WI38 (cell line): Measurements from ENCODE around the gene RET.

Experiments used
- H3K4me3 ChIP-seq: 2 replicates; pipeline ENCODE4 v1.5.1; 2011; ENCODE audit warnings: low read depth, mild to moderate bottlenecking, control low read depth, low read length
- TF ChIP-seq, protein P1 (sequence below): IDR thresholded peaks from 2 replicates; pipeline ENCODE4 v1.5.1; 2012; ENCODE audit warnings: low read depth, mild to moderate bottlenecking, control low read depth, low read length

Gene RET

DNA sequence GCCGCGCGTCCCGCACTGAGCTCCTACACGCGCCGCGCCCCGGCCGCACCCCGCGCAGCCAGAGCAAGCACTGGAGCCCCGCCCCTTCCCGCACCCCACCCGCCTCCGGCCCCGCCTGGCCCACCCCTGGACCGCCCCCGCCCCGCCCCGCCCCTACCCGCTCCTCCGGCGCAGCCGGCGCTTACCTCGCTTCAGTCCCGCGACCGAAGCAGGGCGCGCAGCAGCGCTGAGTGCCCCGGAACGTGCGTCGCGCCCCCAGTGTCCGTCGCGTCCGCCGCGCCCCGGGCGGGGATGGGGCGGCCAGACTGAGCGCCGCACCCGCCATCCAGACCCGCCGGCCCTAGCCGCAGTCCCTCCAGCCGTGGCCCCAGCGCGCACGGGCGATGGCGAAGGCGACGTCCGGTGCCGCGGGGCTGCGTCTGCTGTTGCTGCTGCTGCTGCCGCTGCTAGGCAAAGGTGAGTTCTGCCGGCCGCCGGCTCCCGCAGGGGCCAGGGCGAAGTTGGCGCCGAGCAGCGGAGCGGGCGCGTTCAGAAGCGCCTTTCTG is at the start of gene RET:
Gene RET, plus strand, starts transcription at position 194 of the 545 bp plus-strand sequence. Its CDS starts 190 bp downstream, at position 384.
- no peak within 1 kb of the TSS for H3K4me3 ChIP-seq
- TF ChIP-seq, protein P1, sequence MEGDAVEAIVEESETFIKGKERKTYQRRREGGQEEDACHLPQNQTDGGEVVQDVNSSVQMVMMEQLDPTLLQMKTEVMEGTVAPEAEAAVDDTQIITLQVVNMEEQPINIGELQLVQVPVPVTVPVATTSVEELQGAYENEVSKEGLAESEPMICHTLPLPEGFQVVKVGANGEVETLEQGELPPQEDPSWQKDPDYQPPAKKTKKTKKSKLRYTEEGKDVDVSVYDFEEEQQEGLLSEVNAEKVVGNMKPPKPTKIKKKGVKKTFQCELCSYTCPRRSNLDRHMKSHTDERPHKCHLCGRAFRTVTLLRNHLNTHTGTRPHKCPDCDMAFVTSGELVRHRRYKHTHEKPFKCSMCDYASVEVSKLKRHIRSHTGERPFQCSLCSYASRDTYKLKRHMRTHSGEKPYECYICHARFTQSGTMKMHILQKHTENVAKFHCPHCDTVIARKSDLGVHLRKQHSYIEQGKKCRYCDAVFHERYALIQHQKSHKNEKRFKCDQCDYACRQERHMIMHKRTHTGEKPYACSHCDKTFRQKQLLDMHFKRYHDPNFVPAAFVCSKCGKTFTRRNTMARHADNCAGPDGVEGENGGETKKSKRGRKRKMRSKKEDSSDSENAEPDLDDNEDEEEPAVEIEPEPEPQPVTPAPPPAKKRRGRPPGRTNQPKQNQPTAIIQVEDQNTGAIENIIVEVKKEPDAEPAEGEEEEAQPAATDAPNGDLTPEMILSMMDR: no peak

DNA sequence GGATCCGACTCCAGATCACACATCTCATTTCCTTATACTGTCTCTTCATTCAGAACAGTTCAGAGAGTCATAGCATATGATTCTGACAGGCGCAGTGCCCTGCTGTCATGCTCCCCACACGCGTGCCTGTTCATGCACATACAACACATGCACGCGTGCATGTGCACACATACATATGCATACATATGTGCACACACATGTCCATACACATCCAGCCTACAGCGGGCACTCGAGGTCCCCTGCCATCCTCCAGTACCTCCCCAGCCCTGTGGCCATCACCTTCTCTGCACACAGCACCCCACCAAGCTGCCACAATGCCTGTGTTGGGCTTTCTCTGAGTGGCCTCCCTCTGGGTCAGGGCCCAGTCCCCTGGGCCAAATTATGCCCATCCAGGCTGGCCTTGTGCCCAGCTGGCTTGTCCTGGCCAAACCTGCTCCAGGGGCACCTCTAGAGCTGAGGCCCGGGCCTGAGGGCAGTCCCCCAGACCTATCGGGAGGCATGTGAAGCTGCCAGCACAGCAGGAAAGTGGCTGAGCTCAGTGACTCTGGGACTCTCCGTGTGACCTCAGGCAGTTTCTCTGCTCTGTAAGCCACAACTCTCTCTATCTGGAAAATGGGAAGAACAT is 49.4 kb upstream of the RET start:
- TF ChIP-seq, protein P1: no peak

DNA sequence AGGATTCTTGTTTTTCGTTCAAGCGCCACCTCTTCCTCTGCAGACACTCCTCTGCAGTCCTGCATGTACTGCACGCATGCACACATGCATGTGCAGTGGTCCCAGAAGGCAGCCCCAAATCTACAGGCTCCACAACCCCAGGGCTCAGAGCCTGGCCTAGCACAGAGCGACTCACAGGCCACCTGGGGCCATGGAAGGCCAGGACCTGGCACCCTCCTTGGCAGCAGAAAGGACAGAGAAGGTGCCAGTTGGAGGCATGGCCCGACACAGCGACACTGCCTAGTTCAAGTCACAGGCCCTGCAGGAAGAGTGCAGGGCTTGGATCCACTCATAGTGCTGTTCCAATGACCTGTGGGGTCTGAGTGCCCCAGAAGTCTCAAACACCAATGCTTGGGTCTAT is 48.7 kb upstream of the RET start:
- no peak overlapping the region for H3K4me3 ChIP-seq
- TF ChIP-seq, protein P1: no peak

More for the DNA sequence above, 49.4 kb upstream of the RET start:
- H3K4me3 ChIP-seq: no peak overlapping the region

DNA sequence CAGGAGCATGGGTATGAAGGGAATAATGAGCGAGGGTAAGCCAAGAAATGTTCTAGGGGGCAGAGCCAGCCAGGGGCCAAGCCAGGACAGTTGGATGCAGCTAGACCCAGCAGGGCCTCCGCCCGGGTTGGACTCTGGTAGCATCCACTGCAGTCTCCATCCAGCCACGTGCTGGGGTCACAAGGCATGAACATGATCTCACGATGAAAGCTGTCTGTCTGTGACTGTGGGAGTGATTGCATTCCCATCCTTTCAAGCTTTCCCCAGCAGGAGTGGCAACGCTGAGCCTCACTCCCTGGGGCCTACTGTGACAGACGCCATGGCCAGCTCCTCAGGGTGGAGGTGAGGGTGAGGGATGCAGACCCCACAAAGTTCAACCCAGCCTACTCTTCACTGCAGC is 47.8 kb upstream of the RET start:
- TF ChIP-seq, protein P1: no peak

DNA sequence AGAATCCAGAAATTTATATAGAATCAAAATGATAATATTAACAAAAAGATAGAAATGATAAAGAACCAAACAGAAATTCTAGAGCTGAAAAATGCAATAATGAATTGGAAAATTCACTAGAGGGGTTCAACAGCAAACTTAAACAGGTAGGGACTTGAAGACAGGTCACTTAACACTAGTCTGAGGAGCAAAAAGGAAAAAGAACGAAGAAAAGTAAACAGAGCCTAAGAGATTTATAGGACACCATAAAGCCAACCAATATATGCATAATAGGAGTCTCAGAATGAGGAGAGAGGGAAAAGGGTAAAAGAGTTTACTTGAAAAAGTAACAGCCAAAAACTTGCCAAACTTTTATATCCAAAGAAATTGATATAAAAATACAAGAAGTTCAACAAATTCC is 44.3 kb upstream of the RET start:
- H3K4me3 ChIP-seq: no peak overlapping the region
- TF ChIP-seq, protein P1: no peak

More for the DNA sequence above, 47.8 kb upstream of the RET start:
- no peak overlapping the region for H3K4me3 ChIP-seq

DNA sequence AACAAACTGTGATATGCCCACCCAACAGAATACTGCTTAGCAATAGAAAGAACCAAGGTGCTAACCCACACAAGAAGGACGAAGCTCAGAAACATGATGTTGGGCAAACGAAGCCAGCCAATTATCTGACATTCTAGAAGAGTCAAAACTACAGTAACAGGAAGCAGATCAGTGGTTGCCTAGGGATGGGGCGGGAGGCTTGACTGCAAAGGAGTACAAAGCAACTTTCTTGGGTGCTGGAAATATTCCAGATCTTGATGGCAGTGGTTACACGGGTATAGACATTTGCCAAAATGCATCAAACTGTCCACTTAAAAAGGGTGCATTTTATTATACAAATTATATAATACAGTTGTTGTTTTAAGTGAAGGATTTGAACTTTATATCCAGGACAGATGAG is 41.1 kb upstream of the RET start:
- no peak overlapping the region for H3K4me3 ChIP-seq
- TF ChIP-seq, protein P1: no peak
